Caco-2 (cell line): ENCODE data around the gene ATP2C2. TPM values are rescaled to one million over a fixed set of nuclear protein-coding genes. Genes with fewer than 3 reads are reported as not detected.

Source experiments
- BruUV-seq: library from RNA; stranded (reverse); fragments of 400-500 nt; replicated peaks from 2 replicates; lab custom pipeline; 2021; lab: Mats Ljungman, UMichigan
- CTCF ChIA-PET: fragments of 300-600 bp; sonication (Branson Sonifier 250); formaldehyde crosslinking; loops from one replicate; lab custom pipeline; 2022; ENCODE audit warnings: antibody characterized with exemption; lab: Charles Lee
- POLR2A ChIA-PET: fragments of 300-600 bp; sonication (Branson Sonifier 250); formaldehyde crosslinking; loops from one replicate; lab custom pipeline; 2022; ENCODE audit warnings: antibody characterized with exemption; lab: Charles Lee
- DNase-seq, 2 experiments: peaks; one replicate each; pipeline versions ENCODE4 v3.0.0 to v3.0.0-alpha.2; 2020 to 2022
- H3K27me3 ChIP-seq: replicated peaks from 2 replicates; pipeline ENCODE4 v1.6.0; 2011; ENCODE audit warnings: low read length; ENCODE audit not compliant: control insufficient read depth, insufficient read depth
- H3K36me3 ChIP-seq: 2 replicates; pipeline ENCODE4 v1.5.1; 2011; ENCODE audit warnings: low read length; ENCODE audit not compliant: control insufficient read depth, insufficient read depth
- H3K4me1 ChIP-seq: fragments of 250-450 bp; sonication (Bioruptor Pico); 2 replicates; pipeline ENCODE4 v1.5.1; 2020; ENCODE audit warnings: mild to moderate bottlenecking
- H3K4me3 ChIP-seq: 2 replicates; pipeline ENCODE4 v1.5.1; 2011; ENCODE audit warnings: low read depth, mild to moderate bottlenecking, control low read depth, low read length
- H3K9me3 ChIP-seq: fragments of 250-450 bp; sonication (Bioruptor Pico); 2 replicates; pipeline ENCODE4 v1.5.1; 2020; ENCODE audit warnings: mild to moderate bottlenecking, moderate library complexity
- H3K27ac Mint-ChIP-seq: one replicate; pipeline ENCODE4 v1.8.0; 2022; ENCODE audit warnings: mixed read lengths; ENCODE audit not compliant: unreplicated experiment
- H3K27me3 Mint-ChIP-seq: one replicate; pipeline ENCODE4 v1.8.0; 2022; ENCODE audit warnings: mixed read lengths; ENCODE audit not compliant: insufficient read depth, unreplicated experiment
- H3K36me3 Mint-ChIP-seq: one replicate; pipeline ENCODE4 v1.8.0; 2022; ENCODE audit warnings: mild to moderate bottlenecking, mixed read lengths; ENCODE audit not compliant: insufficient read depth, unreplicated experiment
- H3K4me1 Mint-ChIP-seq: one replicate; pipeline ENCODE4 v1.8.0; 2022; ENCODE audit warnings: low read depth, mixed read lengths; ENCODE audit not compliant: unreplicated experiment
- H3K4me3 Mint-ChIP-seq: one replicate; pipeline ENCODE4 v1.8.0; 2022; ENCODE audit warnings: mild to moderate bottlenecking, moderate library complexity, mixed read lengths; ENCODE audit not compliant: unreplicated experiment
- H3K9me3 Mint-ChIP-seq: one replicate; pipeline ENCODE4 v1.8.0; 2022; ENCODE audit warnings: mixed read lengths; ENCODE audit not compliant: unreplicated experiment
- CTCF ChIP-seq, 2 experiments: fragments of 200-600 bp in 1 of 2; IDR thresholded peaks; 1 replicate in 1 of 2; 2 replicates in 1 of 2; pipeline versions ENCODE4 v1.5.1 to v1.8.0; 2011 to 2022; ENCODE audit warnings: antibody characterized with exemption in 1 of 2, control low read depth in 1 of 2, inconsistent platforms in 1 of 2, low read depth in 1 of 2, low read length in 1 of 2, mild to moderate bottlenecking in 1 of 2, moderate library complexity in 1 of 2; ENCODE audit not compliant: insufficient read depth in 1 of 2, severe bottlenecking in 1 of 2, unreplicated experiment in 1 of 2
- intact Hi-C: fragments of 100-400 bp; cut with micrococcal nuclease; formaldehyde crosslinking; loops from one replicate; pipeline ENCODE4 v1.10.0; 2022; ENCODE audit not compliant: unreplicated experiment
- total RNA-seq: library from RNA; stranded (reverse); gene quantifications from 2 replicates; pipeline ENCODE4 v1.2.3, GENCODE V29; 2022

Gene ATP2C2
- total RNA-seq, 1 experiment from 2014 or later, result 47.0 TPM

DNA sequence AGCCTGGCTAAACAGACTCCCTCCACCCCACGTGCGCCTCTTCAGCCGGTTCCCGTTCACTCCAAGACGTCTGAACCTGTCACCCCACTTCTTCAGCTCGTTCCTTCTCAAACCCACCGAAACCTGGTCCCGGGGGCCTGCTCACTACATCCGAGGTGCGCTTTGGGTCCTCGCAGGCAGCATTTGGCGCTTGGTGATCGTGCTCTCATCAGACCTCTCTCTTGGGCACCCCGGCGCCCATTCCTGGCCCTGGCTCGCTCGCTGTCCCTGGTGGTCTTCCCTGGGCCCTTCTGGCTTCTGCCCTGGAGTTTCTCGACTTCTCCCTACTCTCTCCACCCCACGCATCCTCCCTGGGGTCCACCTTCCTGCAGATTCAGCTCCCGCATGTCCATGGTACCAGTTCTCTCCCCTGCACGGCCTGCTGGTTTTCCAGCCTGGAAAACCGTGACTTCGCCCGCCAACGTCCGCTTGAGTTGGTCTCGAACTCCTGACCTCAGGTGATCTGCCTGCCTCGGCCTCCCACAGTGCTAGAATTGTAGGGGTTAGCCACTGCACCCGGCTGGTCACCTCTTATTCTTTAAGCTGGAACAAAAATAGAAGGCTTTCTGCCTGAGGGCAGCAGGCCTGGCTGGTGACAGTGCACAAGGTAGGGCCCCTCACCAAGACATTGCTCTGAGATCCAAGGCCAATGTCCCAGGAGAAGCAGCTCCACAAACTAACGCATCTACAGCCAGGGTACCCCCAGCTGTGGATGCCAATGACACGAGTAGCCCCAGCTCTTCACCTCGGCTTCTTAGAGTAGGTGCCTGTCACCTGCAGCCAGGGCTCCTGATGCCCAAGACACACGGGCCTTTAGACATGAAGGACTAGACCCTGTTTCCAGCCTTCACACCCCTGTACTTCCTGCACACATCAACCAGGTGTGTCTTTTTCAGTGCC lies 137.2 kb downstream of the ATP2C2 start:
- Mint-ChIP-seq H3K27ac (peak overlapping the region; percentile 96), H3K4me1 (peaks cover 41% of the 10 kb centered on the region), H3K36me3 (peaks cover 23% of the 10 kb centered on the region), H3K27me3 (no peaks in the 10 kb centered on the region), H3K9me3 (no peaks in the 10 kb centered on the region), H3K4me3 (peak overlapping the region; percentile 88)
- CTCF ChIA-PET, result interaction anchor here (0.8 to 1.9 kb wide), 12 partner anchors 13 to 233 kb away, joined by 3 to 5 read pairs (median 3); no protein-coding TSS in a partner anchor
- Histone ChIP-seq H3K27me3 (no peaks in the 10 kb centered on the region), H3K36me3 (no peaks in the 10 kb centered on the region), H3K4me3 (peak overlapping the region; percentile 48), H3K9me3 (no peaks in the 10 kb centered on the region), H3K4me1 (peaks cover 25% of the 10 kb centered on the region)
- peak in 1 of 2 experiments; percentile 39 for DNase-seq
- intact Hi-C loops, result no loop called here
- TSS peak; percentile 57 for BruUV-seq
- POLR2A ChIA-PET, result interaction anchor here (0.6 to 1.0 kb wide), 2 partner anchors 89 to 117 kb away, joined by 3 to 8 read pairs; no protein-coding TSS in a partner anchor
- TF ChIP-seq CTCF (IDR thresholded peaks at IDR 0.05; ENCODE audit: insufficient read depth in 1 of 2, low read depth in 1 of 2, low read length in 1 of 2, severe bottlenecking in 1 of 2, unreplicated experiment in 1 of 2), result no peak

DNA sequence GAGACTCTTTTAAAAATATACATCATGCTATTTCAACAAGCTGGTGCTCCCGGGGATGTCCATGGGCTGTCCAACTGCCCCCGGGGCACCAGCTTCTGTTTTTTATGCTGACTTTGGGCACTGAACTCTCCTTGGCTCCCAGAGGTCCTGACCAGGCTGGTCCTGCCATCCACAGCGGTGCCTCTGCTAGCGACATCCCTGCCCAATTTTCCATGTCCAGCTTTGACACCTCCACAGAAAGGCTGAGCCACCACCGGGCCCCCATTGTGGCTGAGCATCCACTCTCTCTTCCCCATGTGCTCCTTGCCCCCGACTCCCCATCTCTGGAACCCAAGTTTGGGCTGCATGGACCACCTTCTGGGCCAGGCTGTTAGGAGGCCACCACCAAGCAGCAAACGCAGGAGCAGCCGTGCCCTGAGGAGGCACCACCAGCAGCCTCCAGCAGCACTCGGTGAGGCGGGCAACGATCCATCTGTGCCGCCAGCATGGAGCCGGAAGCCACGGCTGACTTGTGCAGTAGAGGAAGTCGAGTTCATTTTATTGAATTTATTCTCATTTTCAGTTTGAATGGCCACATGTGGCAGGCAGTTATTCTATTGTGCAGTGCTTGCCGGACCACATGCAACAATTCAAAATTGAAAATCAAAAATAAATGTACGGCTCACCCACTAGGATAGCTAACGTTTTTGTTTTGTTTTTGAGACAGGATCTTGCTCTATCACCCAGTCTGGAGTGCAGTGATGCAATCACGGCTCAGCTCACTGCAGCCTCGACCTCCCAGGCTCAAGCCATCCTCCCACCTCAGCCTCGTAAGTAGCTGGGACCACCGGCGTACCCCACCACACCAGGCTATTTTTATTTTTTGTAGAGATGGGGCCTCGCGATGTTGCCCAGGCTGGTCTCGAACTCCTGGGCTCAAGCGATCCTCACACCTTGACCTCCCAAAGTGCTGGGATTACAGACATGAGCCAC lies 139.0 kb downstream of the ATP2C2 start:
- ChIA-PET POLR2A (interaction anchor here (1.0 kb wide), 1 partner anchor 87 kb away, joined by 3 read pairs; no protein-coding TSS in a partner anchor), CTCF (interaction anchor here (0.6 to 1.6 kb wide), 6 partner anchors 48 to 463 kb away, joined by 3 to 5 read pairs (median 4); no protein-coding TSS in a partner anchor)
- no peak for TF ChIP-seq CTCF (IDR thresholded peaks at IDR 0.05; ENCODE audit: insufficient read depth in 1 of 2, low read depth in 1 of 2, low read length in 1 of 2, severe bottlenecking in 1 of 2, unreplicated experiment in 1 of 2)
- H3K4me1 ChIP-seq, result peaks cover 25% of the 10 kb centered on the region
- no peaks in the 10 kb centered on the region for H3K36me3 ChIP-seq
- intact Hi-C loops, result no loop called here
- H3K4me3 ChIP-seq, result no peak overlapping the region
- Mint-ChIP-seq H3K36me3 (peaks cover 22% of the 10 kb centered on the region), H3K27me3 (no peaks in the 10 kb centered on the region), H3K4me3 (no peak overlapping the region), H3K9me3 (no peaks in the 10 kb centered on the region), H3K27ac (no peak overlapping the region), H3K4me1 (peaks cover 44% of the 10 kb centered on the region)
- H3K9me3 ChIP-seq, result no peaks in the 10 kb centered on the region
- no peaks in the 10 kb centered on the region for H3K27me3 ChIP-seq
- DNase-seq, result peak in 1 of 2 experiments; percentile 35
- no TSS peak for BruUV-seq
